Ishikawa (cell line): ENCODE results near the gene OR4S1.

Experiments used
- CREB1 ChIP-seq: IDR thresholded peaks from 2 replicates; pipeline ENCODE4 v1.6.1; 2012; ENCODE audit warnings: low read depth
- EP300 ChIP-seq: IDR thresholded peaks from 2 replicates; pipeline ENCODE4 v1.6.1; 2012; ENCODE audit warnings: borderline replicate concordance
- RAD21 ChIP-seq: IDR thresholded peaks from 2 replicates; pipeline ENCODE4 v1.6.1; 2012; ENCODE audit warnings: low read depth
- REST ChIP-seq: IDR thresholded peaks from 2 replicates; pipeline ENCODE4 v1.6.1; 2012; ENCODE audit warnings: low read depth, mild to moderate bottlenecking
- TAF1 ChIP-seq: IDR thresholded peaks from 2 replicates; pipeline ENCODE4 v1.6.1; 2012; ENCODE audit warnings: low read depth, mild to moderate bottlenecking
- TEAD4 ChIP-seq: IDR thresholded peaks from 2 replicates; pipeline ENCODE4 v1.6.1; 2012
- YY1 ChIP-seq: IDR thresholded peaks from 2 replicates; pipeline ENCODE4 v1.6.1; 2012; ENCODE audit warnings: low read depth
- ZBTB7A ChIP-seq: IDR thresholded peaks from 2 replicates; pipeline ENCODE4 v1.6.1; 2012; ENCODE audit warnings: low read depth

- TF ChIP-seq TEAD4, result no peak
- no peak for TF ChIP-seq RAD21
- TF ChIP-seq TAF1, result no peak
- TF ChIP-seq YY1, result no peak
- TF ChIP-seq ZBTB7A, result no peak
- TF ChIP-seq EP300, result no peak
- TF ChIP-seq REST, result no peak
- no peak for TF ChIP-seq CREB1
Observed at GRCh38 chr11:48263423-48263911, 42.6 kb upstream of the OR4S1 start, which contains the start of gene OR4X1.
